H1 (cell line): ENCODE measurements around the gene PARS2. TPM values are rescaled to one million over a fixed set of nuclear protein-coding genes. Genes with fewer than 3 reads are reported as not detected.
A peak's percentile ranks its signal among the peaks of the same experiment; 100 is the strongest.

ENCODE experiments used
- CTCF ChIA-PET: fragments of 300-600 bp; sonication (Branson Sonifier 250); formaldehyde crosslinking; loops from one replicate; lab custom pipeline; 2021; ENCODE audit not compliant: partially characterized antibody; lab: Charles Lee
- POLR2A ChIA-PET: fragments of 300-600 bp; sonication (Branson Sonifier 250); formaldehyde crosslinking; loops from one replicate; lab custom pipeline; 2021; ENCODE audit warnings: inconsistent platforms; ENCODE audit not compliant: partially characterized antibody; lab: Charles Lee
- DNase-seq, 2 experiments: peaks; one replicate each; pipeline versions ENCODE4 v3.0.0 to v3.0.0-alpha.2; 2010 to 2022; ENCODE audit warnings: low spot score in 2 of 2, low read depth in 1 of 2, mixed read lengths in 1 of 2
- FAIRE-seq: peaks from 2 replicates; lab custom pipeline; 2011; peaks lifted over from hg19 to GRCh38; lab: Jason Lieb, UNC
- H2AFZ ChIP-seq: 2 replicates; pipeline ENCODE4 v1.8.1; 2012; ENCODE audit warnings: low read length, inconsistent platforms
- H2AK5ac ChIP-seq: 2 replicates; pipeline ENCODE4 v1.6.1; 2013; ENCODE audit warnings: low read depth, low read length
- H2BK120ac ChIP-seq: replicated peaks from 2 replicates; pipeline ENCODE3; 2013; ENCODE audit warnings: low read depth, low read length, inconsistent platforms
- H2BK12ac ChIP-seq: 2 replicates; pipeline ENCODE4 v1.6.1; 2013; ENCODE audit warnings: low read depth, low read length
- H2BK15ac ChIP-seq: 2 replicates; pipeline ENCODE4 v1.6.1; 2013; ENCODE audit warnings: low read length
- H2BK20ac ChIP-seq: 2 replicates; pipeline ENCODE4 v1.6.1; 2013; ENCODE audit warnings: low read length
- H2BK5ac ChIP-seq: 2 replicates; pipeline ENCODE4 v1.6.1; 2013; ENCODE audit warnings: low read depth, low read length
- H3K14ac ChIP-seq: 2 replicates; pipeline ENCODE4 v1.6.1; 2013; ENCODE audit warnings: inconsistent platforms; ENCODE audit not compliant: insufficient read length
- H3K18ac ChIP-seq: 2 replicates; pipeline ENCODE4 v1.6.1; 2013; ENCODE audit warnings: low read length; ENCODE audit errors: extremely low read depth
- H3K23ac ChIP-seq: 2 replicates; pipeline ENCODE4 v1.6.1; 2013; ENCODE audit warnings: inconsistent platforms; ENCODE audit not compliant: insufficient read length
- H3K23me2 ChIP-seq: 2 replicates; pipeline ENCODE4 v1.6.1; 2013; ENCODE audit warnings: low read depth, low read length
- H3K27ac ChIP-seq: 2 replicates; pipeline ENCODE4 v1.6.1; 2011; ENCODE audit warnings: low read depth, low read length, inconsistent platforms
- H3K27me3 ChIP-seq, 4 experiments: replicated peaks in 1 of 4; 1 replicate in 1 of 4; 2 replicates in 3 of 4; pipeline versions ENCODE4 v1.6.1 to v1.8.1; 2011 to 2013; ENCODE audit warnings: low read length in 3 of 4, mild to moderate bottlenecking in 3 of 4, inconsistent platforms in 2 of 4, mixed read lengths in 2 of 4, moderate library complexity in 1 of 4; ENCODE audit not compliant: control insufficient read depth in 3 of 4, insufficient read depth in 3 of 4; ENCODE audit errors: extremely low read depth in 1 of 4
- H3K36me3 ChIP-seq, 4 experiments: 2 replicates each; pipeline versions ENCODE4 v1.6.1 to v1.8.1; 2011 to 2013; ENCODE audit warnings: mild to moderate bottlenecking in 4 of 4, low read length in 3 of 4, moderate library complexity in 2 of 4, control low read depth in 1 of 4, inconsistent platforms in 1 of 4; ENCODE audit not compliant: insufficient read depth in 4 of 4, control insufficient read depth in 2 of 4
- H3K4ac ChIP-seq: replicated peaks from 2 replicates; pipeline ENCODE3; 2013; ENCODE audit warnings: low read length, low read depth, mixed read lengths, inconsistent platforms; ENCODE audit not compliant: insufficient read length
- H3K4me1 ChIP-seq, 4 experiments: replicated peaks in 1 of 4; 1 replicate in 1 of 4; 2 replicates in 3 of 4; pipeline versions ENCODE4 v1.6.1 to v1.8.1; 2011 to 2013; ENCODE audit warnings: low read length in 3 of 4, inconsistent platforms in 2 of 4, mixed read lengths in 1 of 4; ENCODE audit not compliant: insufficient read depth in 4 of 4, control insufficient read depth in 3 of 4
- H3K4me2 ChIP-seq, 2 experiments: 2 replicates each; pipeline versions ENCODE4 v1.6.1 to v1.8.1; 2011 to 2013; ENCODE audit warnings: low read depth in 2 of 2, low read length in 2 of 2, control low read depth in 1 of 2, inconsistent platforms in 1 of 2, mild to moderate bottlenecking in 1 of 2; ENCODE audit not compliant: insufficient read depth in 1 of 2
- H3K4me3 ChIP-seq, 4 experiments: fragments of 200-600, 300-600 bp in 1 of 4; sonication (generic), shearing (Covaris generic), sonication (Bioruptor Twin) in 1 of 4; 2 replicates each; pipeline versions ENCODE4 v1.5.1 to v1.8.1; 2011 to 2016; ENCODE audit warnings: low read length in 4 of 4, low read depth in 3 of 4, control low read depth in 2 of 4, inconsistent platforms in 2 of 4, mild to moderate bottlenecking in 2 of 4, mixed read lengths in 1 of 4, moderate library complexity in 1 of 4; ENCODE audit not compliant: insufficient read depth in 2 of 4; ENCODE audit errors: extremely low read depth in 1 of 4
- H3K56ac ChIP-seq: replicated peaks from 2 replicates; pipeline ENCODE3; 2013; ENCODE audit warnings: low read depth, mild to moderate bottlenecking, mixed read lengths, low read length, inconsistent platforms; ENCODE audit not compliant: insufficient read length
- H3K79me1 ChIP-seq: 2 replicates; pipeline ENCODE4 v1.6.1; 2013; ENCODE audit warnings: low read depth, low read length, control low read depth
- H3K79me2 ChIP-seq, 2 experiments: 2 replicates each; pipeline versions ENCODE4 v1.6.1 to v1.8.1; 2012 to 2013; ENCODE audit warnings: low read length in 2 of 2, mild to moderate bottlenecking in 2 of 2, inconsistent platforms in 1 of 2; ENCODE audit not compliant: insufficient read depth in 2 of 2, control insufficient read depth in 1 of 2
- H3K9ac ChIP-seq, 4 experiments: replicated peaks in 1 of 4; 1 replicate in 1 of 4; 2 replicates in 3 of 4; pipeline versions ENCODE4 v1.6.1 to v1.8.1; 2011 to 2013; ENCODE audit warnings: low read depth in 3 of 4, low read length in 3 of 4, control low read depth in 2 of 4, mild to moderate bottlenecking in 2 of 4, moderate library complexity in 2 of 4, inconsistent platforms in 1 of 4; ENCODE audit errors: extremely low read depth in 1 of 4
- H3K9me3 ChIP-seq, 2 experiments: 2 replicates each; pipeline versions ENCODE4 v1.6.1 to v1.8.1; 2012 to 2013; ENCODE audit warnings: mild to moderate bottlenecking in 2 of 2, moderate library complexity in 2 of 2, control low read depth in 1 of 2, inconsistent platforms in 1 of 2, low read depth in 1 of 2, low read length in 1 of 2, mixed read lengths in 1 of 2; ENCODE audit not compliant: insufficient read depth in 2 of 2
- H4K20me1 ChIP-seq, 2 experiments: replicated peaks in 1 of 2; 2 replicates each; pipeline versions ENCODE3 to v1.8.1; 2011 to 2013; ENCODE audit warnings: inconsistent platforms in 2 of 2, low read length in 2 of 2, mild to moderate bottlenecking in 1 of 2; ENCODE audit not compliant: insufficient read depth in 2 of 2, control insufficient read depth in 1 of 2
- H4K5ac ChIP-seq: 2 replicates; pipeline ENCODE4 v1.6.1; 2013; ENCODE audit warnings: low read length, low read depth, mixed read lengths, inconsistent platforms; ENCODE audit not compliant: insufficient read length
- H4K8ac ChIP-seq: 2 replicates; pipeline ENCODE4 v1.8.0; 2013; ENCODE audit warnings: mild to moderate bottlenecking, moderate library complexity, low read length, inconsistent platforms; ENCODE audit not compliant: insufficient read depth; ENCODE audit errors: extremely low read depth
- H4K91ac ChIP-seq: replicated peaks from 2 replicates; pipeline ENCODE3; 2013; ENCODE audit warnings: low read length, mixed read lengths, inconsistent platforms; ENCODE audit not compliant: insufficient read length
- CBX5 ChIP-seq: fragments of 300-800, 300-1000 bp; sonication (generic); IDR thresholded peaks from 2 replicates; pipeline ENCODE4 v1.7.1; 2016; ENCODE audit warnings: antibody characterized with exemption, low read length, low read depth
- CBX8 ChIP-seq: fragments of 300-800, 300-1000 bp; sonication (generic); IDR thresholded peaks from 2 replicates; pipeline ENCODE4 v1.7.1; 2016; ENCODE audit warnings: low read depth, low read length, borderline replicate concordance
- CHD2 ChIP-seq: IDR thresholded peaks from 2 replicates; pipeline ENCODE4 v1.6.1; 2012; ENCODE audit warnings: low read length, improper control_type of control experiment
- FOSL1 ChIP-seq: IDR thresholded peaks from 2 replicates; pipeline ENCODE4 v1.6.1; 2011; ENCODE audit warnings: mild to moderate bottlenecking, low read depth, low read length, moderate library complexity; ENCODE audit not compliant: insufficient read depth
- KDM4A ChIP-seq: IDR thresholded peaks from one replicate; pipeline ENCODE4 v1.7.1; 2012; ENCODE audit warnings: low read depth, mild to moderate bottlenecking, moderate library complexity, low read length, inconsistent platforms; ENCODE audit not compliant: severe bottlenecking
- SIN3A ChIP-seq, 2 experiments: IDR thresholded peaks in 1 of 2; conservative IDR thresholded peaks in 1 of 2; 2 replicates each; pipeline ENCODE4 v1.6.1; 2011 to 2012; ENCODE audit warnings: low read length in 2 of 2, improper control_type of control experiment in 1 of 2, low read depth in 1 of 2, mild to moderate bottlenecking in 1 of 2
- TAF1 ChIP-seq: IDR thresholded peaks from 2 replicates; pipeline ENCODE4 v1.6.1; 2011; ENCODE audit warnings: mild to moderate bottlenecking, low read depth, low read length
- TCF12 ChIP-seq: IDR thresholded peaks from 2 replicates; pipeline ENCODE4 v1.6.1; 2011; ENCODE audit warnings: low read depth, mild to moderate bottlenecking, low read length
- WGBS, 2 experiments: shearing (Covaris generic) in 1 of 2; methylation state at CpG; one replicate each; pipeline versions ENCODE4 v1.1.6 to v1.1.7; 2013 to 2015; ENCODE audit warnings: low lambda C conversion rate in 2 of 2, mixed read lengths in 2 of 2, inconsistent platforms in 1 of 2, low coverage in 1 of 2, missing lambda C conversion rate in 1 of 2; ENCODE audit not compliant: insufficient replicate concordance in 2 of 2, insufficient coverage in 1 of 2, insufficient read length in 1 of 2; ENCODE audit errors: extremely low coverage in 1 of 2, missing lambda C conversion rate in 1 of 2; 5-methylcytosine and 5-hydroxymethylcytosine counted together
- long read RNA-seq, 2 experiments: library from RNA in 1 of 2; library from capped mRNA in 1 of 2; stranded (forward); transcript quantifications; one replicate each; pipeline ENCODE4 v2.0.0, GENCODE V29; 2021; ENCODE audit warnings: inconsistent platforms in 1 of 2
- polyA minus RNA-seq, 3 experiments: library from RNA; depleted of rRNA, polyadenylated mRNA; stranded (reverse); fragments of >200 nt; gene quantifications; 1 replicate in 2 of 3; 2 replicates in 1 of 3; pipeline ENCODE4 v1.2.3, GENCODE V29; 2011
- polyA plus RNA-seq, 7 experiments: library from polyadenylated mRNA; depleted of rRNA in 3 of 7; stranded (reverse) in 5 of 7; unstranded in 2 of 7; fragments of >200 nt in 5 of 7; fragments of 200-250 nt in 2 of 7; gene quantifications; 1 replicate in 5 of 7; 2 replicates in 1 of 7; 4 replicates in 1 of 7; pipeline versions ENCODE4 v1.2.1 to v1.2.3, GENCODE V29; 2011 to 2013; ENCODE audit warnings: missing spikeins in 2 of 7, mixed read lengths in 2 of 7
- total RNA-seq: library from RNA; stranded (reverse); fragmentation: NEBNext Ultra II Directional; extraction: Animal tissue kit (Norgen Biotek cat#: 25700); gene quantifications from 2 replicates; pipeline ENCODE4 v1.2.1, GENCODE V29; 2021

The PARS2 gene
- total RNA-seq (10.0 and 10.4 TPM in 2 replicates), polyA plus RNA-seq (2011; rRNA removed) (8.9 and 11.8 TPM in 2 replicates), polyA minus RNA-seq (2011; rRNA and poly(A)+ RNA removed) (13.0 and 15.7 TPM in 2 replicates)
- polyA plus RNA-seq (2011; cell fraction: cytosol; rRNA removed), result 8.8 TPM
- polyA plus RNA-seq (2011; cell fraction: nucleus; rRNA removed), result 7.3 TPM
- polyA plus RNA-seq (2012, experiment 1 of 2), result 9.4 to 12.3 TPM (median 11.0 TPM) in 4 replicates
- 14.0 TPM for polyA plus RNA-seq (2012, experiment 2 of 2)
- 6.6 TPM for polyA plus RNA-seq (2013, experiment 1 of 2)
- polyA plus RNA-seq (2013, experiment 2 of 2), result 6.2 TPM
- polyA minus RNA-seq (2011; cell fraction: cytosol; rRNA and poly(A)+ RNA removed), result 7.8 TPM
- 7.3 TPM for polyA minus RNA-seq (2011; cell fraction: nucleus; rRNA and poly(A)+ RNA removed)
- long read RNA-seq, experiment 1, partial matches to known transcripts, result 0 of 11 reads
- long read RNA-seq, experiment 1, other reads (novel, unspliced or antisense), result 8 of 11 reads
- long read RNA-seq, experiment 2, transcript PARS2-201 (2 exons, 2,347 nt), result major isoform, 5 of 7 reads
- long read RNA-seq, experiment 2, partial matches to known transcripts, result 0 of 7 reads
- long read RNA-seq, experiment 2, other reads (novel, unspliced or antisense), result 2 of 7 reads

GRCh38 chr1:54764133-54764921, at the start of gene PARS2:
PARS2 (minus strand) TSS chr1:54764523; CDS start chr1:54759161, 5,362 bp downstream.
- H3K14ac ChIP-seq, result no peak within 1 kb of the TSS
- peak within 1 kb of the TSS; percentile 76 for H4K91ac ChIP-seq
- no peak within 1 kb of the TSS for H3K23ac ChIP-seq
- H3K4me1 ChIP-seq, result no peaks in the 10 kb centered on the region; a peak in 2 of 7 replicates
- H3K18ac ChIP-seq, result peak within 1 kb of the TSS; percentile 72; the same call in 1 of the 2 replicates
- H2BK120ac ChIP-seq, result peak within 1 kb of the TSS; percentile 31
- peaks cover 7% of the 10 kb centered on the region; the same call in 1 of the 2 replicates for H3K23me2 ChIP-seq
- CTCF ChIA-PET, result interaction anchor here (1.8 to 5.4 kb wide), 2 partner anchors 28 to 29 kb away, joined by 10 to 43 read pairs; no protein-coding TSS in a partner anchor
- H3K4me3 ChIP-seq, result peak within 1 kb of the TSS; percentile 71 to 93 (median 84)
- H2AFZ ChIP-seq, result peak within 1 kb of the TSS; percentile 84
- H3K27me3 ChIP-seq, result no peaks in the 10 kb centered on the region
- H3K4ac ChIP-seq, result no peak within 1 kb of the TSS
- H3K56ac ChIP-seq, result peak within 1 kb of the TSS; percentile 62
- peaks cover 0 to 1% of the 10 kb centered on the region in 2 experiments for H4K20me1 ChIP-seq
- peak within 1 kb of the TSS; percentile 84; the same call in 1 of the 2 replicates for H4K8ac ChIP-seq
- H3K79me1 ChIP-seq, result peaks cover 4% of the 10 kb centered on the region; the same call in 1 of the 2 replicates
- no peaks in the 10 kb centered on the region for H3K36me3 ChIP-seq
- DNase-seq (peak; percentile 95 to 97), FAIRE-seq (peak; percentile 98)
- H3K27ac ChIP-seq, result peak within 1 kb of the TSS; percentile 70
- H2BK5ac ChIP-seq, result peak within 1 kb of the TSS; percentile 93
- no peak within 1 kb of the TSS for H2AK5ac ChIP-seq
- no peaks in the 10 kb centered on the region for H3K9me3 ChIP-seq
- peak within 1 kb of the TSS in 3 of 4 experiments; percentile 87 to 89 (median 89); a peak in 6 of 7 replicates for H3K9ac ChIP-seq
- H4K5ac ChIP-seq, result peak within 1 kb of the TSS; percentile 51
- no peak within 1 kb of the TSS for H2BK12ac ChIP-seq
- H3K4me2 ChIP-seq, result peak within 1 kb of the TSS; percentile 74 to 75
- POLR2A ChIA-PET, result interaction anchor here (0.8 to 1.8 kb wide), 8 partner anchors 8 to 49 kb away, joined by 3 to 5 read pairs (median 4); partner anchors contain the start of gene TTC4
- no peak within 1 kb of the TSS for H2BK20ac ChIP-seq
- no peak within 1 kb of the TSS for H2BK15ac ChIP-seq
- 3% methylated on average over 50 of the region's 57 CpGs; no CpG with 5 or more reads in 1 of the 2 experiments for WGBS, 2 experiments
- H3K79me2 ChIP-seq, result peaks cover 0 to 15% of the 10 kb centered on the region in 2 experiments; a peak in 2 of 4 replicates
- no peak for TF ChIP-seq CHD2
- no peak for TF ChIP-seq CBX5
- no peak for TF ChIP-seq TCF12
- no peak for TF ChIP-seq FOSL1
- peak; percentile 81 for TF ChIP-seq TAF1
- no peak for TF ChIP-seq CBX8
- TF ChIP-seq KDM4A, result peak; percentile 39
- no peak for TF ChIP-seq SIN3A (conservative IDR thresholded peaks at IDR 0.05 in 1 of 2, IDR thresholded peaks at IDR 0.05 in 1 of 2; ENCODE audit: low read depth in 1 of 2, low read length in 2 of 2)
